SU-DHL-6 (cell line): ENCODE measurements around the gene AMN.

Source experiments
- EZH2phosphoT487 ChIP-seq: fragments of 200-600 bp; sonication (generic), shearing (Covaris generic); conservative IDR thresholded peaks from 2 replicates; pipeline ENCODE4 v1.6.1; 2018; ENCODE audit warnings: mild to moderate bottlenecking, antibody characterized with exemption, low read length, moderate library complexity, mixed read lengths
- TF ChIP-seq, protein P1 (sequence below): fragments of 200-600 bp; sonication (generic); IDR thresholded peaks from one replicate; pipeline ENCODE4 v1.5.1; 2017; ENCODE audit warnings: antibody characterized with exemption, mild to moderate bottlenecking, low read length, moderate library complexity; ENCODE audit not compliant: insufficient read depth, poor library complexity, severe bottlenecking

DNA sequence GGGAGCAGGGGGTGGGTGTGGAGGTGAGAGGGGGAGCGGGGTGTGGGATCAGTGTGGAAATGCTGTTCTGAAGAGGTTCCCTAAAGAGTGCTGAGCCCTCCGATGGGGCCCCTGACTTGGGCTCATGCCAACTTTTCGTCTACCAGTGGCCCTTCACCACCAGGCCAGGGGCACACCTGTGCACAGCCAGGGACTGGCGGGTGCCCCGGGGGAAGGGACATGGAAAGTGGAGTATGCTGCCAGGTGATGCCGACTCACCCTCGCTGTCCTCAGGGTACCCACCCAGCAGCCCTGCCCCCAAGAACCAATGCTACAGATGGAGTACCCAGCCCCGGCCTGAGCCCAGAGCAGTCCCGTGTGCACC is 26.2 kb downstream of the AMN start:
- TF ChIP-seq, protein P1, sequence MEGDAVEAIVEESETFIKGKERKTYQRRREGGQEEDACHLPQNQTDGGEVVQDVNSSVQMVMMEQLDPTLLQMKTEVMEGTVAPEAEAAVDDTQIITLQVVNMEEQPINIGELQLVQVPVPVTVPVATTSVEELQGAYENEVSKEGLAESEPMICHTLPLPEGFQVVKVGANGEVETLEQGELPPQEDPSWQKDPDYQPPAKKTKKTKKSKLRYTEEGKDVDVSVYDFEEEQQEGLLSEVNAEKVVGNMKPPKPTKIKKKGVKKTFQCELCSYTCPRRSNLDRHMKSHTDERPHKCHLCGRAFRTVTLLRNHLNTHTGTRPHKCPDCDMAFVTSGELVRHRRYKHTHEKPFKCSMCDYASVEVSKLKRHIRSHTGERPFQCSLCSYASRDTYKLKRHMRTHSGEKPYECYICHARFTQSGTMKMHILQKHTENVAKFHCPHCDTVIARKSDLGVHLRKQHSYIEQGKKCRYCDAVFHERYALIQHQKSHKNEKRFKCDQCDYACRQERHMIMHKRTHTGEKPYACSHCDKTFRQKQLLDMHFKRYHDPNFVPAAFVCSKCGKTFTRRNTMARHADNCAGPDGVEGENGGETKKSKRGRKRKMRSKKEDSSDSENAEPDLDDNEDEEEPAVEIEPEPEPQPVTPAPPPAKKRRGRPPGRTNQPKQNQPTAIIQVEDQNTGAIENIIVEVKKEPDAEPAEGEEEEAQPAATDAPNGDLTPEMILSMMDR: no peak
- TF ChIP-seq EZH2phosphoT487: no peak
